Measurements from ENCODE around the gene SLC6A8. TPM values are rescaled to one million over a fixed set of nuclear protein-coding genes. Genes with fewer than 3 reads are reported as not detected.

Gene SLC6A8
- 26.9 TPM for polyA plus RNA-seq (2013, experiment 1 of 2)
- 27.7 TPM for polyA plus RNA-seq (2013, experiment 2 of 2)

GRCh38 chrX:153687121-153688039 is at the start of gene SLC6A8:
Gene SLC6A8, plus strand, starts transcription at chrX:153687926. Its CDS starts 649 bp downstream, at chrX:153688575.
- H3K4me1 ChIP-seq (ENCODE audit: control insufficient read depth, low read depth, low read length), result no peaks in the 10 kb centered on the region
- peak within 1 kb of the TSS; percentile 73 for H3K56ac ChIP-seq (ENCODE audit: low read length)
- no peak within 1 kb of the TSS for H2BK5ac ChIP-seq (ENCODE audit: low read length)
- peak; percentile 78 for DNase-seq
- H3K27me3 ChIP-seq (ENCODE audit: insufficient read depth, low read length, poor library complexity), result no peaks in the 10 kb centered on the region
- no peak within 1 kb of the TSS for H2BK120ac ChIP-seq (ENCODE audit: low read depth, low read length)
- H3K79me2 ChIP-seq (ENCODE audit: control insufficient read depth, insufficient read depth, low read length), result no peaks in the 10 kb centered on the region
- no peak within 1 kb of the TSS for H3K23ac ChIP-seq (ENCODE audit: low read length)
- H3K36me3 ChIP-seq (ENCODE audit: control insufficient read depth, insufficient read depth, low read length), result no peaks in the 10 kb centered on the region
- no peak within 1 kb of the TSS for H2AK5ac ChIP-seq (ENCODE audit: low read length)
- peak within 1 kb of the TSS; percentile 35 for H3K4me3 ChIP-seq (ENCODE audit: low read length)
- H3K79me1 ChIP-seq (ENCODE audit: low read length), result no peaks in the 10 kb centered on the region
- WGBS (ENCODE audit: extremely low coverage, insufficient coverage, low lambda C conversion rate), result no CpG with 5 or more reads among the region's 66 CpGs
- H3K4ac ChIP-seq (ENCODE audit: low read depth, low read length), result peak within 1 kb of the TSS; percentile 46
- H3K27ac ChIP-seq (ENCODE audit: low read depth, low read length), result no peak within 1 kb of the TSS
- H4K8ac ChIP-seq (ENCODE audit: low read depth, low read length), result no peak within 1 kb of the TSS
- no peak within 1 kb of the TSS for H3K4me2 ChIP-seq (ENCODE audit: low read length)
- peak within 1 kb of the TSS; percentile 69 for H3K9ac ChIP-seq (ENCODE audit: low read length)
- H3K18ac ChIP-seq (ENCODE audit: low read length), result peak within 1 kb of the TSS; percentile 64
- H2BK15ac ChIP-seq (replicated peaks; ENCODE audit: low read depth), result no peak within 1 kb of the TSS
- H4K5ac ChIP-seq (ENCODE audit: low read length), result no peak within 1 kb of the TSS

- WGBS (ENCODE audit: extremely low coverage, insufficient coverage, low lambda C conversion rate), result no CpG with 5 or more reads among the region's 6 CpGs
- peaks cover 4% of the 10 kb centered on the region for H3K27me3 ChIP-seq (ENCODE audit: insufficient read depth, low read length, poor library complexity)
- DNase-seq, result no peak
These were observed 49.7 kb upstream of the SLC6A8 start for GRCh38 chrX:153638041-153638371.

GRCh38 chrX:153638436-153639176 is 49.1 kb upstream of the SLC6A8 start:
- H4K5ac ChIP-seq (ENCODE audit: low read length), result no peak overlapping the region
- H3K27me3 ChIP-seq (ENCODE audit: insufficient read depth, low read length, poor library complexity), result peaks cover 8% of the 10 kb centered on the region
- no peaks in the 10 kb centered on the region for H3K79me2 ChIP-seq (ENCODE audit: control insufficient read depth, insufficient read depth, low read length)
- no peak overlapping the region for H3K4ac ChIP-seq (ENCODE audit: low read depth, low read length)
- H3K27ac ChIP-seq (ENCODE audit: low read depth, low read length), result no peak overlapping the region
- no peak overlapping the region for H2AK5ac ChIP-seq (ENCODE audit: low read length)
- H3K4me3 ChIP-seq (ENCODE audit: low read length), result no peak overlapping the region
- H3K9ac ChIP-seq (ENCODE audit: low read length), result no peak overlapping the region
- H3K4me1 ChIP-seq (ENCODE audit: control insufficient read depth, low read depth, low read length), result no peaks in the 10 kb centered on the region
- H3K23ac ChIP-seq (ENCODE audit: low read length), result no peak overlapping the region
- H3K36me3 ChIP-seq (ENCODE audit: control insufficient read depth, insufficient read depth, low read length), result no peaks in the 10 kb centered on the region
- WGBS (ENCODE audit: extremely low coverage, insufficient coverage, low lambda C conversion rate), result no CpG with 5 or more reads among the region's 20 CpGs
- no peak overlapping the region for H2BK5ac ChIP-seq (ENCODE audit: low read length)
- no peaks in the 10 kb centered on the region for H3K79me1 ChIP-seq (ENCODE audit: low read length)
- no peak overlapping the region for H4K8ac ChIP-seq (ENCODE audit: low read depth, low read length)
- DNase-seq, result no peak
- H3K4me2 ChIP-seq (ENCODE audit: low read length), result no peak overlapping the region
- H3K18ac ChIP-seq (ENCODE audit: low read length), result no peak overlapping the region
- no peak overlapping the region for H2BK120ac ChIP-seq (ENCODE audit: low read depth, low read length)
- H3K56ac ChIP-seq (ENCODE audit: low read length), result no peak overlapping the region
- H2BK15ac ChIP-seq (replicated peaks; ENCODE audit: low read depth), result no peak overlapping the region

More at GRCh38 chrX:153638041-153638371, 49.7 kb upstream of the SLC6A8 start:
- H2AK5ac ChIP-seq (ENCODE audit: low read length), result no peak overlapping the region
- no peaks in the 10 kb centered on the region for H3K79me2 ChIP-seq (ENCODE audit: control insufficient read depth, insufficient read depth, low read length)
- no peak overlapping the region for H3K56ac ChIP-seq (ENCODE audit: low read length)
- H2BK15ac ChIP-seq (replicated peaks; ENCODE audit: low read depth), result no peak overlapping the region
- no peak overlapping the region for H3K23ac ChIP-seq (ENCODE audit: low read length)
- no peak overlapping the region for H3K18ac ChIP-seq (ENCODE audit: low read length)
- H3K4ac ChIP-seq (ENCODE audit: low read depth, low read length), result no peak overlapping the region
- no peak overlapping the region for H4K5ac ChIP-seq (ENCODE audit: low read length)
- no peak overlapping the region for H3K4me3 ChIP-seq (ENCODE audit: low read length)
- no peak overlapping the region for H3K9ac ChIP-seq (ENCODE audit: low read length)
- no peak overlapping the region for H3K4me2 ChIP-seq (ENCODE audit: low read length)
- no peak overlapping the region for H2BK120ac ChIP-seq (ENCODE audit: low read depth, low read length)
- H3K4me1 ChIP-seq (ENCODE audit: control insufficient read depth, low read depth, low read length), result no peaks in the 10 kb centered on the region
- no peak overlapping the region for H4K8ac ChIP-seq (ENCODE audit: low read depth, low read length)
- no peak overlapping the region for H2BK5ac ChIP-seq (ENCODE audit: low read length)
- no peaks in the 10 kb centered on the region for H3K36me3 ChIP-seq (ENCODE audit: control insufficient read depth, insufficient read depth, low read length)
- H3K27ac ChIP-seq (ENCODE audit: low read depth, low read length), result no peak overlapping the region
- H3K79me1 ChIP-seq (ENCODE audit: low read length), result no peaks in the 10 kb centered on the region

GRCh38 chrX:153639177-153640044 is 48.3 kb upstream of the SLC6A8 start:
- Histone ChIP-seq H3K23ac (ENCODE audit: low read length) (no peak overlapping the region), H3K4ac (ENCODE audit: low read depth, low read length) (no peak overlapping the region), H3K4me2 (ENCODE audit: low read length) (no peak overlapping the region), H3K79me1 (ENCODE audit: low read length) (no peaks in the 10 kb centered on the region), H3K4me1 (ENCODE audit: control insufficient read depth, low read depth, low read length) (no peaks in the 10 kb centered on the region), H3K27ac (ENCODE audit: low read depth, low read length) (no peak overlapping the region), H2AK5ac (ENCODE audit: low read length) (no peak overlapping the region), H3K36me3 (ENCODE audit: control insufficient read depth, insufficient read depth, low read length) (no peaks in the 10 kb centered on the region), H2BK5ac (ENCODE audit: low read length) (no peak overlapping the region), H3K56ac (ENCODE audit: low read length) (no peak overlapping the region), H3K18ac (ENCODE audit: low read length) (no peak overlapping the region), H3K9ac (ENCODE audit: low read length) (no peak overlapping the region), H2BK15ac (replicated peaks; ENCODE audit: low read depth) (no peak overlapping the region), H2BK120ac (ENCODE audit: low read depth, low read length) (no peak overlapping the region), H3K27me3 (ENCODE audit: insufficient read depth, low read length, poor library complexity) (peaks cover 11% of the 10 kb centered on the region), H4K8ac (ENCODE audit: low read depth, low read length) (no peak overlapping the region), H3K79me2 (ENCODE audit: control insufficient read depth, insufficient read depth, low read length) (no peaks in the 10 kb centered on the region), H3K4me3 (ENCODE audit: low read length) (no peak overlapping the region), H4K5ac (ENCODE audit: low read length) (no peak overlapping the region)
- no peak for DNase-seq
- WGBS (ENCODE audit: extremely low coverage, insufficient coverage, low lambda C conversion rate), result no CpG with 5 or more reads among the region's 28 CpGs

- no peak overlapping the region for H2BK5ac ChIP-seq (ENCODE audit: low read length)
- WGBS (ENCODE audit: extremely low coverage, insufficient coverage, low lambda C conversion rate), result no CpG with 5 or more reads among the region's 23 CpGs
- no peaks in the 10 kb centered on the region for H3K4me1 ChIP-seq (ENCODE audit: control insufficient read depth, low read depth, low read length)
- H4K8ac ChIP-seq (ENCODE audit: low read depth, low read length), result no peak overlapping the region
- H3K4ac ChIP-seq (ENCODE audit: low read depth, low read length), result no peak overlapping the region
- H3K79me2 ChIP-seq (ENCODE audit: control insufficient read depth, insufficient read depth, low read length), result no peaks in the 10 kb centered on the region
- H3K18ac ChIP-seq (ENCODE audit: low read length), result no peak overlapping the region
- no peak overlapping the region for H3K4me3 ChIP-seq (ENCODE audit: low read length)
- no peak overlapping the region for H4K5ac ChIP-seq (ENCODE audit: low read length)
- H3K27ac ChIP-seq (ENCODE audit: low read depth, low read length), result no peak overlapping the region
- H2BK15ac ChIP-seq (replicated peaks; ENCODE audit: low read depth), result no peak overlapping the region
- no peak overlapping the region for H3K4me2 ChIP-seq (ENCODE audit: low read length)
- H2BK120ac ChIP-seq (ENCODE audit: low read depth, low read length), result no peak overlapping the region
- no peaks in the 10 kb centered on the region for H3K79me1 ChIP-seq (ENCODE audit: low read length)
- DNase-seq, result no peak
- peaks cover 11% of the 10 kb centered on the region for H3K27me3 ChIP-seq (ENCODE audit: insufficient read depth, low read length, poor library complexity)
- no peak overlapping the region for H3K23ac ChIP-seq (ENCODE audit: low read length)
- no peak overlapping the region for H3K56ac ChIP-seq (ENCODE audit: low read length)
- no peaks in the 10 kb centered on the region for H3K36me3 ChIP-seq (ENCODE audit: control insufficient read depth, insufficient read depth, low read length)
- H3K9ac ChIP-seq (ENCODE audit: low read length), result no peak overlapping the region
- H2AK5ac ChIP-seq (ENCODE audit: low read length), result no peak overlapping the region
These were observed 47.6 kb upstream of the SLC6A8 start for GRCh38 chrX:153640045-153640686.
